Measurements from ENCODE around the gene PLEKHA7.

The PLEKHA7 gene

GRCh38 chr11:16831316-16832192 lies 182.7 kb downstream of the PLEKHA7 start:
- Mint-ChIP-seq H3K4me1 (no peaks in the 10 kb centered on the region), H3K27me3 (no peaks in the 10 kb centered on the region), H3K27ac (no peak overlapping the region), H3K9me3 (no peaks in the 10 kb centered on the region), H3K36me3 (peaks cover 77% of the 10 kb centered on the region), H3K4me3 (no peak overlapping the region)
- ATAC-seq: no peak

DNA sequence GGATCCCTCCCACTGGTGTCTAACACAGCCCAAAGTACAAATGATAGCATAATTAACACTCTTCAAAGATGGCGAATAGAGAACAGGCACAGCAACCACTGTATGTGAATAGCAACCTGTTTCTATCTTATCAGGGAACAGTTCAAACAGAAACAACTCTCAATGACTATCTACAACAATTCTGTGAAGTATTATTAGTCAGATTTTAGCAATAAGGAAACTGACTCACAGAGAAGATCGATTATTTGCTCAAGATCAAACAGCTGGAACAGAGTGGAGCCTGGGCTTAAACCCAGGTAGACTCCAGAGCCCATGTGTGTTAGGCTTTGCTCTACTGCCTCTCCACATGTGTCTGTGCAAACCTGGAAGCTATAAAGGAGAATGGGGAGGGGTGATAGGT lies 187.1 kb downstream of the PLEKHA7 start:
- Mint-ChIP-seq H3K27me3 (no peaks in the 10 kb centered on the region), H3K27ac (no peak overlapping the region), H3K36me3 (peaks cover 65% of the 10 kb centered on the region), H3K4me3 (no peak overlapping the region), H3K4me1 (no peaks in the 10 kb centered on the region), H3K9me3 (no peaks in the 10 kb centered on the region)
- ATAC-seq: no peak

- H3K27ac Mint-ChIP-seq: no peak overlapping the region
- no peak overlapping the region for H3K4me3 Mint-ChIP-seq
- H3K27me3 Mint-ChIP-seq: no peaks in the 10 kb centered on the region
- ATAC-seq: no peak
- H3K9me3 Mint-ChIP-seq: no peaks in the 10 kb centered on the region
- H3K36me3 Mint-ChIP-seq: peaks cover 55% of the 10 kb centered on the region
- H3K4me1 Mint-ChIP-seq: peaks cover 2% of the 10 kb centered on the region
Observed at GRCh38 chr11:16825968-16826367, 188.2 kb downstream of the PLEKHA7 start.

DNA sequence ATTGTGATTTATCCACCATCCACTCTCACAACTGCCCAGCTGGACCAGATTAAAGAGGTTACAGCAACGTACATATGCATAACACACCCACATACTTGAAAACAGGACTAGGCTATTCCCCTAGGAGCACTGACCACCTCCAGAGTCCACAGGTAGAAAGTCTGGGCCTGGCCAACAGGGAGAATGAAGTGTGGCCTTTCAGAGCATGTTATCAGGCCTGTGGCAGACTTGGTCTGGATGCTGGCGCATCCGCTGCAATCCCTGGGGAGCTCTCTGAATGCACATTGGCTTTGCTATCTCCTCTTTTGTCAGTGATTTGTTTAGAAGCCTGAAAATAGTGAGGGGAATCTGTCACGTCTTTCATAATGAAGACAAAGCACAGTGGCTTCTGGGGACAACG lies 189.1 kb downstream of the PLEKHA7 start:
- ATAC-seq: no peak

GRCh38 chr11:16820324-16821092 lies 193.7 kb downstream of the PLEKHA7 start:
- Mint-ChIP-seq H3K4me3 (no peak overlapping the region), H3K4me1 (peaks cover 19% of the 10 kb centered on the region), H3K9me3 (no peaks in the 10 kb centered on the region), H3K27me3 (no peaks in the 10 kb centered on the region), H3K36me3 (peaks cover 44% of the 10 kb centered on the region), H3K27ac (peak overlapping the region; percentile 16)
- ATAC-seq: peak; percentile 86

More for the DNA sequence above, 189.1 kb downstream of the PLEKHA7 start:
- Mint-ChIP-seq H3K9me3 (no peaks in the 10 kb centered on the region), H3K36me3 (peaks cover 51% of the 10 kb centered on the region), H3K27me3 (no peaks in the 10 kb centered on the region), H3K4me3 (no peak overlapping the region), H3K4me1 (peaks cover 11% of the 10 kb centered on the region), H3K27ac (no peak overlapping the region)

- Mint-ChIP-seq H3K27me3 (no peaks in the 10 kb centered on the region), H3K36me3 (peaks cover 43% of the 10 kb centered on the region), H3K4me1 (peaks cover 19% of the 10 kb centered on the region), H3K9me3 (no peaks in the 10 kb centered on the region), H3K27ac (no peak overlapping the region), H3K4me3 (no peak overlapping the region)
- no peak for ATAC-seq
Observed at GRCh38 chr11:16818284-16818683, 195.9 kb downstream of the PLEKHA7 start.

DNA sequence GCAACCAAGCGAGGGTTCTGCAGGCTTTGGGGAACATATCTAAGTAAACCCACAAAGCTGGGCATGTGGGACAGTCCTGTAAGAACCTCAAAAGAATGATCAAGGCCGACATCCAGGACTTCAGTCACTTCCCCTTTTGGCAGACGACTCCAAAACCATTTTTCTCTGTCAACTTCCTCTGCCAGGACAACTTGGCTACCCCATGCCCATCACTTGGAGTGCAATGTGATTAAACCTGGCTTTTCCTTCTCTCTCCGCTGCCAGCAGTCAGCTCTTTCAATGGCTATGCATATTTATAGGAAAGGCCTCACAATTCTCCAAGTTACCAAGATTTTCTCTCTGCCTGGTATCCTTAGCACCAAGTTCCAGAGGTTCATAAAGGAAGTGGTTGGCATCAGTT lies 196.9 kb downstream of the PLEKHA7 start:
- Mint-ChIP-seq H3K27ac (no peak overlapping the region), H3K36me3 (peaks cover 51% of the 10 kb centered on the region), H3K27me3 (no peaks in the 10 kb centered on the region), H3K4me3 (no peak overlapping the region), H3K9me3 (no peaks in the 10 kb centered on the region), H3K4me1 (peaks cover 19% of the 10 kb centered on the region)
- no peak for ATAC-seq

- Mint-ChIP-seq H3K27me3 (no peaks in the 10 kb centered on the region), H3K9me3 (no peaks in the 10 kb centered on the region), H3K27ac (no peak overlapping the region), H3K36me3 (peaks cover 59% of the 10 kb centered on the region), H3K4me1 (peaks cover 19% of the 10 kb centered on the region), H3K4me3 (no peak overlapping the region)
- no peak for ATAC-seq
Observed at GRCh38 chr11:16816358-16817270, 197.6 kb downstream of the PLEKHA7 start.

DNA sequence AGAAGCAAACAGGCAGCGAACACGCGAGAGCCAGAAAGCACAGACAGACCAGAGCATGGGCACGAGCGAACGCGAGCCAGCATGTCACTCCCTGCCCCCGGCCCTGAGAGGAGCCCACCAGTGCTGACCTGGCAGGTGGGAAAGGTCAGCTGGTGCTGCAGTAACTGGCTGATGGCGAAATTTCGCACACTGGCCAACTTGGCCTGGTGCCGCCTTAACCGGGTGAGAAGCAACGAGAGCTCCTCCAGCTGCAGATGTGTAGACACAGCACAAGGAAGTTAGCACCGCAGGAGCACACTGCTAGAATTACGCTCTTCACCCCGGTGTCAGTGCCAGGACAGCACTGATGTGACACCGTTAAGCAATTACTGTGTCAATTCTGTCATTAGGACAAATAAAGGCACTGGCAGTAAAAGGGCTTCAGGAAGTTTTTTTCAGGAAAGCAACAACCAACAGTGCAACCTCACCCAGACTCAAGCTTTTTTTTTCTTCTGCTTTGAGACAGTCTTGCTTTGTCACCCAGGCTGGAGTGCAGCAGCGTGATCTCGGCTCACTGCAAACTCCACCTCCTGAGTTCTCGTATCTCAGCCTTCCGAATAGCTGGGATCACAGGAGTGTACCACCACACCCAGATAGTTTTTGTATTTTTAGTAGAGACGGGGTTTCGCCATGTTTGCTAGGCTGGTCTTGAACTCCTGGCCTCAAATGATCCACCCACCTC lies 199.0 kb downstream of the PLEKHA7 start:
- H3K4me1 Mint-ChIP-seq: peaks cover 10% of the 10 kb centered on the region
- H3K4me3 Mint-ChIP-seq: no peak overlapping the region
- H3K27me3 Mint-ChIP-seq: no peaks in the 10 kb centered on the region
- H3K9me3 Mint-ChIP-seq: no peaks in the 10 kb centered on the region
- peaks cover 69% of the 10 kb centered on the region for H3K36me3 Mint-ChIP-seq
- no peak overlapping the region for H3K27ac Mint-ChIP-seq
- peak; percentile 6 for ATAC-seq

DNA sequence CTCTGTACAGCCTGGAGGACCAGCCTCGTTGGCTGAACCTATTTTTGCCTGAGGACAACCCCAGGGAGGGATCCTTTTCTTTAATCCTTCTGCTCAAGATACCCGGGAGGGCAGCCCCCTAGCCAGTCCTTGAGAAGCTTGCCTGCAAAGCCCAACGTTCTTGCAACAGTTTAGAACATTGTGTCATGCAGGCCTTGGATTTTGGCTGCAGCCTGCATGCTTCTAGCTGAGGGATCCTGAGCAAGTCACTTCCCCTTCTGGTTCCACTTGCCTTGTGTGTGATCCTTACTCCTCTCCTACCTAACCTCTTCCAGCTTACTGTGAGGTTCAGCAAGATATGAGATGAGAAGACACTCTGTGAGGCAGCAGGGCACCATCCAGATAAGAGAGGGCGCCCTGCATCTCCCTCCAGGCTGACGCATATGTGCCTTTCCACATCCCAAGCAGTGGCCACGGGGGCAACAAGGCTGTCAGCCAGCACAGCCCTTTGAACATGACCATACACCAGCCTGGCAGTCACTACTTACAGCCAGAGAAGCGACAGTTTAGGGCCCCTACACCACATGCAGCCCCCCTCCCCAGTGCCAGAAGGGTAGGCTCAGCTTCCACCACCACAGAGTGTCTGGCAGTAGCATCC lies 199.7 kb downstream of the PLEKHA7 start:
- peaks cover 8% of the 10 kb centered on the region for H3K4me1 Mint-ChIP-seq

GRCh38 chr11:16813126-16813525 lies 201.1 kb downstream of the PLEKHA7 start:
- Mint-ChIP-seq H3K36me3 (peaks cover 74% of the 10 kb centered on the region), H3K4me3 (no peak overlapping the region), H3K9me3 (no peaks in the 10 kb centered on the region), H3K4me1 (peaks cover 4% of the 10 kb centered on the region), H3K27ac (no peak overlapping the region), H3K27me3 (no peaks in the 10 kb centered on the region)
- ATAC-seq: no peak

More for the DNA sequence above, 199.7 kb downstream of the PLEKHA7 start:
- H3K27me3 Mint-ChIP-seq: no peaks in the 10 kb centered on the region
- no peak overlapping the region for H3K27ac Mint-ChIP-seq
- peaks cover 76% of the 10 kb centered on the region for H3K36me3 Mint-ChIP-seq
- H3K9me3 Mint-ChIP-seq: no peaks in the 10 kb centered on the region
- H3K4me3 Mint-ChIP-seq: no peak overlapping the region
- ATAC-seq: peak; percentile 17

DNA sequence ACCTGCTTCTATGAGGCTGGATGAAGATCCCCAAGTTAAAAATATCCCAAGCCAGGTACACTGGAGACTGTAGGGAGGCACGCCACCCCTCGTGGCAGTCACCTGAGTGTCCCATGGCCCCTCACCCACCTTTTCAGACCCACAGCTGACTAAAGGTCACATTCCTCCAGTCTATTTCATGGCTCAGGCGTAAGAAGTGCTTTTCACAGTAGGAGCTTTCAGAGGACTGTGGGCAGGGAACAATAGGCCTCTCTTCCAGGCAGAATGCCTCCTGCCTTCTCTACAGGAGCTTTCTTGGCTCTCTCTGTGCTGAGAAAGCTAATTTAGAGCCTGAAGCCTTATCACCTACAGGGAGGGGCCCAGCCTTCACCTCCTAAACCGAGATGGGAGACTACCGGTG lies 201.9 kb downstream of the PLEKHA7 start:
- H3K9me3 Mint-ChIP-seq: no peaks in the 10 kb centered on the region
- no peaks in the 10 kb centered on the region for H3K4me1 Mint-ChIP-seq
- no peak overlapping the region for H3K4me3 Mint-ChIP-seq
- ATAC-seq: no peak
- H3K27me3 Mint-ChIP-seq: no peaks in the 10 kb centered on the region
- H3K27ac Mint-ChIP-seq: no peak overlapping the region
- peaks cover 68% of the 10 kb centered on the region for H3K36me3 Mint-ChIP-seq

- Mint-ChIP-seq H3K9me3 (no peaks in the 10 kb centered on the region), H3K27me3 (no peaks in the 10 kb centered on the region), H3K36me3 (peaks cover 70% of the 10 kb centered on the region), H3K4me1 (no peaks in the 10 kb centered on the region), H3K4me3 (no peak overlapping the region), H3K27ac (no peak overlapping the region)
- no peak for ATAC-seq
Observed at GRCh38 chr11:16811136-16812020, 202.8 kb downstream of the PLEKHA7 start.
